ENCODE measurements around the gene NAGA.
A peak's percentile ranks its signal among the peaks of the same experiment; 100 is the strongest.

NAGA gene

GRCh38 chr22:42101199-42101598 lies 30.6 kb upstream of the NAGA start:
- Histone ChIP-seq H3K4me3 (ENCODE audit: low read length in 2 of 2) (no peak overlapping the region), H2AFZ (ENCODE audit: low read length) (no peak overlapping the region), H3K79me1 (ENCODE audit: low read depth, low read length) (peaks cover 3% of the 10 kb centered on the region), H3K27ac (replicated peaks; ENCODE audit: low read length) (no peak overlapping the region), H4K91ac (ENCODE audit: low read depth, low read length, poor library complexity) (no peak overlapping the region), H3K14ac (ENCODE audit: low read length) (no peak overlapping the region), H2BK12ac (ENCODE audit: low read length) (no peak overlapping the region), H4K8ac (ENCODE audit: low read depth, low read length) (no peak overlapping the region), H3K18ac (ENCODE audit: low read length) (no peak overlapping the region), H3K9ac (ENCODE audit: low read depth, low read length, poor library complexity) (no peak overlapping the region), H2BK120ac (ENCODE audit: low read depth, low read length) (no peak overlapping the region), H3K9me3 (replicated peaks in 1 of 2; ENCODE audit: control insufficient read depth in 2 of 2, insufficient read depth in 1 of 2, low read depth in 1 of 2, low read length in 2 of 2) (peaks cover 4 to 42% of the 10 kb centered on the region in 2 donors), H2BK5ac (ENCODE audit: low read length) (no peak overlapping the region), H3K27me3 (ENCODE audit: control insufficient read depth in 3 of 3, insufficient read depth in 3 of 3, low read depth in 1 of 3, low read length in 3 of 3) (no peaks in the 10 kb centered on the region), H3K23ac (ENCODE audit: low read depth, low read length, poor library complexity) (no peak overlapping the region), H3K4me2 (ENCODE audit: insufficient read depth, low read length, poor library complexity, severe bottlenecking) (no peak overlapping the region), H3K36me3 (replicated peaks in 1 of 2; ENCODE audit: control insufficient read depth in 2 of 2, insufficient read depth in 2 of 2, low read length in 2 of 2) (no peaks in the 10 kb centered on the region), H3K4me1 (ENCODE audit: control insufficient read depth in 2 of 2, insufficient read depth in 1 of 2, low read depth in 1 of 2, low read length in 2 of 2) (no peaks in the 10 kb centered on the region), H3K4ac (ENCODE audit: low read length) (no peak overlapping the region), H2AK5ac (ENCODE audit: low read depth, low read length) (no peak overlapping the region), H2BK15ac (ENCODE audit: low read length) (no peak overlapping the region)
- no CpG with 5 or more reads among the region's 3 CpGs for WGBS, 2 donors (ENCODE audit: extremely low coverage in 2 of 2, insufficient read length in 2 of 2, insufficient replicate concordance in 1 of 2)
- DNase-seq (ENCODE audit: low spot score), result no peak

DNA sequence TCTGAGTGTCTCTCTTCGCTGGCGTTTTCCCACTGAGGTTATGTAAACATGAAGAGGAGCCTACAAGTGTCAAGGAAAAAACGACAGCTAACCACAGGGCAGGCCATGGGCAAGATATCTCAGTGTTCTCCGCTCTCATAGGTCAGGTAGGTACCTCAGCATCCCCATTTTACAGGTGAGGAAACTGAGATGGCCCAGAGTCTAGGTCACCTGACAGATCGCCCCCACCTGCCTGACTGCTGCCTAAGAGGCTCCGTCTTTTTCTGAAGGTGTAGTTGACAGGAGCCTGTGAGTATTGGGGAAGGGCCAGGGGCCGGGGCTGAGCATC lies 20.8 kb upstream of the NAGA start:
- H2AFZ ChIP-seq (ENCODE audit: low read length), result peak overlapping the region; percentile 96

DNA sequence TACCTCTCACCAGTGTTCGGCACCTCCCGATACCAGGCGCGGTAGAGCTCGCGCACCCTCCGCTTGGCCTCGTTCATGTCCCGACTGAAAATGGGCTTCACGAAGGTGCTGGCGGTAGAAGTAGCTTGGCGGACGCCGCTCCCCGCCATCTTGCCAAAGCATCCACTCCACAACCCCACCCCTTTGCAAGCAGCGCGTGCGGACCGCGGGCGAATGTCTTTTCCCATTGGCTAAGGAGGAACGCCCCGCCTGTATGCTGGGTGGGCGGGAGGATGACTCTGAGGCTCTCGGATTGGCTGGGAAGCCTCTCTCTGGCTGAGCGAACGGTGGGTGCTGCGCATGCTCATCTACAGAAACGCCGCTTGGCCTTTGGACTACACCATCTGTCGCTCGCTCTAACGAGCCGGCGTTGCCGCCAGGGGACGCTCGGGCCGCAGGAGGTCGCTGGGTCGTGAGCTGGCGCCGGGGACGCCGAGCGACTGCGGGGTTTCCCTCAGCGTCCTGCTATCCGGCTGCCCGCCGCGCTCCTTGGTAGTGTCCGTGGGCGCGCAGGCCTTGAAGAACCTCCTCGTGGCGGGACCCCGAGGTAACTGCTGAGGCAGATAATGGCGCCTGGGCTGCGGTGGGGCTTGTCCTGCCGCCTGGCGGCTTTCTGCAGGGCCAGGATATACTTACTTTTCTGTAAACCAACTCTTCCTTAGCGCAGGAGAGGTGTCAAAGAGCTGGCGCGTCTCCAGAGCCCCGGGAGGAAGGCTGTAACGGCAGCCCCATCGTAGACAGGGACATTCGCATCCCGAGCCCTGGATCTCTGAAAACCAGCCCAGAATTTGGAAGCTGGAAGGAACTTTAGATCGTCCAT lies 20.2 kb upstream of the NAGA start, which contains the start of gene NDUFA6:
Gene NDUFA6, minus strand, starts transcription at position 177 of the 859 bp plus-strand sequence. Its CDS starts 28 bp downstream, at position 149.
- no peak within 1 kb of the TSS for H3K4ac ChIP-seq (ENCODE audit: low read length)
- H4K91ac ChIP-seq (ENCODE audit: low read depth, low read length, poor library complexity), result no peak within 1 kb of the TSS
- peak within 1 kb of the TSS; percentile 87 for H3K23ac ChIP-seq (ENCODE audit: low read depth, low read length, poor library complexity)
- peak within 1 kb of the TSS; percentile 98 for H3K9ac ChIP-seq (ENCODE audit: low read depth, low read length, poor library complexity)
- no peak within 1 kb of the TSS for H4K8ac ChIP-seq (ENCODE audit: low read depth, low read length)
- H3K14ac ChIP-seq (ENCODE audit: low read length), result peak within 1 kb of the TSS; percentile 85
- peaks cover 3 to 4% of the 10 kb centered on the region in 2 donors for H3K4me1 ChIP-seq (ENCODE audit: control insufficient read depth in 2 of 2, insufficient read depth in 1 of 2, low read depth in 1 of 2, low read length in 2 of 2)
- no peaks in the 10 kb centered on the region for H3K79me1 ChIP-seq (ENCODE audit: low read depth, low read length)
- peak within 1 kb of the TSS; percentile 98 for H3K4me2 ChIP-seq (ENCODE audit: insufficient read depth, low read length, poor library complexity, severe bottlenecking)
- DNase-seq (ENCODE audit: low spot score), result peak; percentile 98
- H3K18ac ChIP-seq (ENCODE audit: low read length), result peak within 1 kb of the TSS; percentile 97
- H3K27ac ChIP-seq (replicated peaks; ENCODE audit: low read length), result peak within 1 kb of the TSS; percentile 77
- H3K27me3 ChIP-seq (ENCODE audit: control insufficient read depth in 3 of 3, insufficient read depth in 3 of 3, low read depth in 1 of 3, low read length in 3 of 3), result peaks cover 0 to 2% (median 0%) of the 10 kb centered on the region in 3 experiments
- H3K36me3 ChIP-seq (replicated peaks in 1 of 2; ENCODE audit: control insufficient read depth in 2 of 2, insufficient read depth in 2 of 2, low read length in 2 of 2), result peaks cover 11 to 30% of the 10 kb centered on the region in 2 donors
- peak within 1 kb of the TSS; percentile 87 to 97 for H3K4me3 ChIP-seq (ENCODE audit: low read length in 2 of 2)
- H2BK5ac ChIP-seq (ENCODE audit: low read length), result peak within 1 kb of the TSS; percentile 85
- H2AK5ac ChIP-seq (ENCODE audit: low read depth, low read length), result peak within 1 kb of the TSS; percentile 77
- WGBS, 2 donors (ENCODE audit: extremely low coverage in 2 of 2, insufficient read length in 2 of 2, insufficient replicate concordance in 1 of 2), result no CpG with 5 or more reads among the region's 71 CpGs
- H2BK12ac ChIP-seq (ENCODE audit: low read length), result no peak within 1 kb of the TSS
- H3K9me3 ChIP-seq (replicated peaks in 1 of 2; ENCODE audit: control insufficient read depth in 2 of 2, insufficient read depth in 1 of 2, low read depth in 1 of 2, low read length in 2 of 2), result peaks cover 2 to 14% of the 10 kb centered on the region in 2 donors
- no peak within 1 kb of the TSS for H2BK15ac ChIP-seq (ENCODE audit: low read length)
- peak within 1 kb of the TSS; percentile 96 for H2AFZ ChIP-seq (ENCODE audit: low read length)
- peak within 1 kb of the TSS; percentile 44 for H2BK120ac ChIP-seq (ENCODE audit: low read depth, low read length)

More for the DNA sequence above, 20.8 kb upstream of the NAGA start:
- Histone ChIP-seq H3K36me3 (replicated peaks in 1 of 2; ENCODE audit: control insufficient read depth in 2 of 2, insufficient read depth in 2 of 2, low read length in 2 of 2) (peaks cover 7 to 24% of the 10 kb centered on the region in 2 donors), H4K8ac (ENCODE audit: low read depth, low read length) (no peak overlapping the region), H2BK15ac (ENCODE audit: low read length) (no peak overlapping the region), H3K4me3 (ENCODE audit: low read length in 2 of 2) (peak overlapping the region; percentile 74 to 87), H3K23ac (ENCODE audit: low read depth, low read length, poor library complexity) (no peak overlapping the region), H3K9ac (ENCODE audit: low read depth, low read length, poor library complexity) (peak overlapping the region; percentile 73), H3K4ac (ENCODE audit: low read length) (no peak overlapping the region), H4K91ac (ENCODE audit: low read depth, low read length, poor library complexity) (no peak overlapping the region), H3K4me1 (ENCODE audit: control insufficient read depth in 2 of 2, insufficient read depth in 1 of 2, low read depth in 1 of 2, low read length in 2 of 2) (peaks cover 3 to 4% of the 10 kb centered on the region in 2 donors), H2BK5ac (ENCODE audit: low read length) (no peak overlapping the region), H2AK5ac (ENCODE audit: low read depth, low read length) (no peak overlapping the region), H3K9me3 (replicated peaks in 1 of 2; ENCODE audit: control insufficient read depth in 2 of 2, insufficient read depth in 1 of 2, low read depth in 1 of 2, low read length in 2 of 2) (peaks cover 3 to 14% of the 10 kb centered on the region in 2 donors), H3K27ac (replicated peaks; ENCODE audit: low read length) (no peak overlapping the region), H3K18ac (ENCODE audit: low read length) (no peak overlapping the region), H2BK12ac (ENCODE audit: low read length) (no peak overlapping the region), H3K27me3 (ENCODE audit: control insufficient read depth in 3 of 3, insufficient read depth in 3 of 3, low read depth in 1 of 3, low read length in 3 of 3) (peaks cover 0 to 2% (median 0%) of the 10 kb centered on the region in 3 experiments), H2BK120ac (ENCODE audit: low read depth, low read length) (no peak overlapping the region), H3K79me1 (ENCODE audit: low read depth, low read length) (peaks cover 2% of the 10 kb centered on the region), H3K14ac (ENCODE audit: low read length) (no peak overlapping the region), H3K4me2 (ENCODE audit: insufficient read depth, low read length, poor library complexity, severe bottlenecking) (peak overlapping the region; percentile 98)
- no peak for DNase-seq (ENCODE audit: low spot score)
- WGBS, 2 donors (ENCODE audit: extremely low coverage in 2 of 2, insufficient read length in 2 of 2, insufficient replicate concordance in 1 of 2), result no CpG with 5 or more reads among the region's 7 CpGs

DNA sequence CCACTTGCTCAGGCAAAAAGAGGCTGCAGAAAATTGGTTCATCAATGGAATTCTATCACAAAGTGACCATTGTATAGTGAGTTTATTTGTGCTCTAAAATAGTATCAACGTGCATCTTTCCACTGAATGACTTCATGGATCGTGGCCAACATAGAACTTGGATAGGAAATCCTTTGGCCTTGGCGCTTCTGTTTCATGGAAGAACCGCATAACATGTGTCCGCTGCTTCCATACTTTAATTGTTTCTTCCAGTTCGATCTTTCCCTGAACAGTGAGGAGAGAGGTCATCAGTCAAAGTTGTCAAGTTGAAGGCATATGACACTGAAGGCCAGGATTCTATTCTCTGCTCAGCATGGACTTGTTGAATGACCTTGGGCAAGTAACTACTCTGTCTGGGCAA lies 15.4 kb upstream of the NAGA start:
- Histone ChIP-seq H2BK5ac (ENCODE audit: low read length) (no peak overlapping the region), H2BK12ac (ENCODE audit: low read length) (no peak overlapping the region), H2BK120ac (ENCODE audit: low read depth, low read length) (no peak overlapping the region), H3K18ac (ENCODE audit: low read length) (no peak overlapping the region), H3K14ac (ENCODE audit: low read length) (no peak overlapping the region), H3K4me3 (ENCODE audit: low read length in 2 of 2) (no peak overlapping the region), H3K4ac (ENCODE audit: low read length) (no peak overlapping the region), H3K9ac (ENCODE audit: low read depth, low read length, poor library complexity) (no peak overlapping the region), H2AFZ (ENCODE audit: low read length) (no peak overlapping the region), H3K79me1 (ENCODE audit: low read depth, low read length) (no peaks in the 10 kb centered on the region), H3K9me3 (replicated peaks in 1 of 2; ENCODE audit: control insufficient read depth in 2 of 2, insufficient read depth in 1 of 2, low read depth in 1 of 2, low read length in 2 of 2) (peaks cover 2 to 14% of the 10 kb centered on the region in 2 donors), H3K23ac (ENCODE audit: low read depth, low read length, poor library complexity) (no peak overlapping the region), H2AK5ac (ENCODE audit: low read depth, low read length) (no peak overlapping the region), H4K91ac (ENCODE audit: low read depth, low read length, poor library complexity) (no peak overlapping the region), H4K8ac (ENCODE audit: low read depth, low read length) (no peak overlapping the region), H3K4me2 (ENCODE audit: insufficient read depth, low read length, poor library complexity, severe bottlenecking) (no peak overlapping the region), H3K4me1 (ENCODE audit: control insufficient read depth in 2 of 2, insufficient read depth in 1 of 2, low read depth in 1 of 2, low read length in 2 of 2) (peaks cover 0 to 1% of the 10 kb centered on the region in 2 donors), H3K27me3 (ENCODE audit: control insufficient read depth in 3 of 3, insufficient read depth in 3 of 3, low read depth in 1 of 3, low read length in 3 of 3) (no peaks in the 10 kb centered on the region), H2BK15ac (ENCODE audit: low read length) (no peak overlapping the region), H3K36me3 (replicated peaks in 1 of 2; ENCODE audit: control insufficient read depth in 2 of 2, insufficient read depth in 2 of 2, low read length in 2 of 2) (peaks cover 20 to 70% of the 10 kb centered on the region in 2 donors), H3K27ac (replicated peaks; ENCODE audit: low read length) (no peak overlapping the region)
- DNase-seq (ENCODE audit: low spot score), result no peak
- WGBS, 2 donors (ENCODE audit: extremely low coverage in 2 of 2, insufficient read length in 2 of 2, insufficient replicate concordance in 1 of 2), result no CpG with 5 or more reads among the region's 6 CpGs
